Measurements from ENCODE around the gene JARID2. TPM values are rescaled to one million over a fixed set of nuclear protein-coding genes. Genes with fewer than 3 reads are reported as not detected.

JARID2 gene
- total RNA-seq, 2 experiments from 2014 or later, result 27.5 to 27.6 TPM

DNA sequence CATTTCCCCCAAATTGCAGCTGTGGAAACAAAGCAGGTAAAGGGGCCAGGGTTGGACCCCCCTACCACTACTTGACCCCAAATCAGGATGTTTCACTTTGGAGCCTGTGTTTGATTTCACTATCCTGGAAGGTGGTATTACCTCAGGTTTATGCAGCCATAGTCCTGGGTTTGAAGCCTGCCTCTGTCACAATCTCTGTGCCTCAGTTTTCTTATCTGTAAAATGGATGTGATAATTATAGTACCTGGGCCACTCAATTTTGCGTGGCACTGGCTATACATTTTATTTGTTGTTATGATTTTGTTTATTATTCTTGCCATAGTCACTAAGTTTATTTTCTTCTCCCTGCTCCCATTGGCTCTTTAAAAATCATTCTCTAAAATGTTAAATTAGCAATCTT is 26.7 kb downstream of the JARID2 start:
- Mint-ChIP-seq H3K27ac (no peak overlapping the region), H3K4me1 (peaks cover 63% of the 10 kb centered on the region), H3K9me3 (no peaks in the 10 kb centered on the region), H3K4me3 (no peak overlapping the region), H3K27me3 (no peaks in the 10 kb centered on the region), H3K36me3 (ENCODE audit: low read depth) (peaks cover 28% of the 10 kb centered on the region)
- no peak for DNase-seq
- CTCF ChIA-PET, result no interaction called here
- POLR2A ChIA-PET, result no interaction called here

- ChIA-PET CTCF (interaction anchor here (1.0 to 1.8 kb wide), 3 partner anchors 10 to 14 kb away, joined by 3 to 4 read pairs (median 4); no protein-coding TSS in a partner anchor), POLR2A (no interaction called here)
Observed at GRCh38 chr6:15274692-15275387, 29.0 kb downstream of the JARID2 start.

DNA sequence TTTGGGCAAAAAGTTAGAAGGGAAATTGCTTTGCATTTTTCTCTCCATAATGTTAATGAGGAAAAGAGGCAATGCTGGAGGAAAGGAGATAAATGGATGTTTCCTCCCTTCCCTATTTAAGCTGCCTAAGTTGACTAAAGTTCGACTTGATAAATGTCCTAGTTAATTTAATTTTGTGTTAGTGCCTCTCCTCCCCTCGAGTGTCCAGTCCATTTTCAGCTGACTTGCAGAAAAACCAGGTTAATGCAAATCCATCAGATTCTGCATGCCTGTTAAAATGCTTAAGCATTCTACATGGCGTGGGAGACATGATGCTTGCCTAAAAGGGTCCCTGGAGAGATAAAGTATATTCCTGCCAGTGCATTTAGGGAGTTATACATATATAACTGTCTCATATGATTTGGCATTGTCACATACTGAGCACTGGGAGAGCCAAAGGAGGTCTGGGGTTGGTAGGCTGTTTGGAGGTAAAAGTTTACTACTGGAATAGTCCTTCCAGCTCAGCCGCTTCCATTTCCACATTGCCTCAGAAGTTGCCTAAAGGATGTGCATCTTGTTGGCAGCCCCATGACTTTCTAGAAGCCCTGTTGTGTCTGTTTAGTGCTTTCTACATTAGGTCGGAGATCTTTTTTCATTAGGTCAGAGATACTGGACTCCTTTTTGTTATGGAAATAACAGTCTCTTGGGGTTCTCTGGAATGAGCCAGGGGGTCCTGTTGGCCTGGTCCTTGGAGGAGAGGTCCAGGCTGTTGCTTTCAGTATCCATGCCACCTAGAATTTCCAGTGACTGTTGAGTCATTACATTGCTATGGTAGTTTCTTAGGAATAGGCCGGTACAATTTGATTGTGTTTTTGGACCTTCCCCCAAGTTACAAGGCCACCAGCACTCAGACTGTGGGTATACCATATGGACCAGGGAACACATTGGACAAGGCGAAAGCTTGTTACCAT is 30.4 kb downstream of the JARID2 start:
- DNase-seq, result no peak
- H3K27ac Mint-ChIP-seq, result no peak overlapping the region
- peaks cover 67% of the 10 kb centered on the region for H3K4me1 Mint-ChIP-seq
- no peaks in the 10 kb centered on the region for H3K27me3 Mint-ChIP-seq
- no peaks in the 10 kb centered on the region for H3K9me3 Mint-ChIP-seq
- H3K4me3 Mint-ChIP-seq, result no peak overlapping the region
- ChIA-PET POLR2A (no interaction called here), CTCF (interaction anchor here (1.8 to 2.0 kb wide), 2 partner anchors 12 to 14 kb away, joined by 4 read pairs; no protein-coding TSS in a partner anchor)
- peaks cover 19% of the 10 kb centered on the region for H3K36me3 Mint-ChIP-seq (ENCODE audit: low read depth)

More at GRCh38 chr6:15274692-15275387, 29.0 kb downstream of the JARID2 start:
- no peak overlapping the region for H3K4me3 Mint-ChIP-seq
- DNase-seq, result no peak
- H3K27me3 Mint-ChIP-seq, result no peaks in the 10 kb centered on the region
- no peak overlapping the region for H3K27ac Mint-ChIP-seq
- H3K9me3 Mint-ChIP-seq, result no peaks in the 10 kb centered on the region
- peaks cover 61% of the 10 kb centered on the region for H3K4me1 Mint-ChIP-seq
- peaks cover 24% of the 10 kb centered on the region for H3K36me3 Mint-ChIP-seq (ENCODE audit: low read depth)

- no peaks in the 10 kb centered on the region for H3K27me3 Mint-ChIP-seq
- peaks cover 75% of the 10 kb centered on the region for H3K4me1 Mint-ChIP-seq
- DNase-seq, result no peak
- POLR2A ChIA-PET, result no interaction called here
- no peaks in the 10 kb centered on the region for H3K9me3 Mint-ChIP-seq
- CTCF ChIA-PET, result interaction anchor here (0.8 to 1.2 kb wide), 3 partner anchors 9 to 49 kb away, joined by 3 to 4 read pairs (median 3); no protein-coding TSS in a partner anchor
- peaks cover 16% of the 10 kb centered on the region for H3K36me3 Mint-ChIP-seq (ENCODE audit: low read depth)
- no peak overlapping the region for H3K27ac Mint-ChIP-seq
- H3K4me3 Mint-ChIP-seq, result no peak overlapping the region
Observed at GRCh38 chr6:15279047-15279661, 33.3 kb downstream of the JARID2 start.

DNA sequence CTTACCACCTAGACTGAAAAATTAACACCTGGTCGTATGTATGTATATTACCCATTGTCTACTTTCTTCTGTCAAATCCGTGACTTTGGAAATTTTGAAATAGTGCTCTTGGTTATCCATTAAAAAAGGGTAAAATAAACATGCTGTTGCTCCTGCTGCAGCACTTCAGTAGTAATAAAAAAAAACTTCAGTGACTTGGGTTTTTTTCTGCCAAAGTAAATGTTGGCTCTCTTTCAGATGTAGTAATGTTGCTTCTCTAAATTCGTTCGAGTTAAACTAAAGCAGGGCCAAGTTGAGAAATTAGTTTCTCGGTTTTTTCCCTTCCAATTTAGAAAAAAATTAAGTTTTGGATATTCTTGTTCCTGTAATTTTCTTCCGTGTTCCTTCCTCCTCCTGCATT is 34.2 kb downstream of the JARID2 start:
- Mint-ChIP-seq H3K9me3 (no peaks in the 10 kb centered on the region), H3K4me1 (peaks cover 69% of the 10 kb centered on the region), H3K36me3 (ENCODE audit: low read depth) (peaks cover 8% of the 10 kb centered on the region), H3K27me3 (no peaks in the 10 kb centered on the region), H3K4me3 (no peak overlapping the region), H3K27ac (no peak overlapping the region)
- ChIA-PET CTCF (interaction anchor here (0.6 kb wide), 1 partner anchor 20 kb away, joined by 3 read pairs; no protein-coding TSS in a partner anchor), POLR2A (no interaction called here)
- DNase-seq, result no peak

DNA sequence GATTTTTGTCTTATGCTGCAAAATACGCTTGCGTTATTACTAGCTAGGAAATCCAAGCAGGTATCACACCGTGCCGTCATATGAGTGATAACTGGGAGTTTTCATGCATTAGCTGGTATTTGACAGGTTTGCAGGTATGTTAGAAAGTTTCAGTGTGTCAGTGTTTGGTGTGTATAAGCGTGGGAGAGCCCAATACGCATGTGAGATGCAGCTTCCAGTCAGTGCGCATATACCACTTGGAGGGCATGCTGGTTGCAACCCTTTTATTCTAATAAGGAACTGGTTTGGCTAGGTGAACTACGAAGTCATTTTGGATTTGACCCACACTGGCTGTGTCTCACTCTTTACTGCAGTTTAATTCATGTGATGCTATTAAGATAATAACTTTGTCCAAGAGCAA is 35.1 kb downstream of the JARID2 start:
- CTCF ChIA-PET, result no interaction called here
- DNase-seq, result no peak
- H3K27me3 Mint-ChIP-seq, result no peaks in the 10 kb centered on the region
- H3K4me1 Mint-ChIP-seq, result peaks cover 69% of the 10 kb centered on the region
- POLR2A ChIA-PET, result no interaction called here
- peaks cover 4% of the 10 kb centered on the region for H3K36me3 Mint-ChIP-seq (ENCODE audit: low read depth)
- H3K9me3 Mint-ChIP-seq, result no peaks in the 10 kb centered on the region
- H3K4me3 Mint-ChIP-seq, result no peak overlapping the region
- no peak overlapping the region for H3K27ac Mint-ChIP-seq

GRCh38 chr6:15282334-15282733 is 36.5 kb downstream of the JARID2 start:
- Mint-ChIP-seq H3K36me3 (ENCODE audit: low read depth) (peaks cover 4% of the 10 kb centered on the region), H3K27me3 (no peaks in the 10 kb centered on the region), H3K9me3 (no peaks in the 10 kb centered on the region), H3K27ac (peak overlapping the region; percentile 58), H3K4me3 (no peak overlapping the region), H3K4me1 (peaks cover 62% of the 10 kb centered on the region)
- CTCF ChIA-PET, result interaction anchor here (1.3 kb wide), 1 partner anchor 12 kb away, joined by 3 read pairs; no protein-coding TSS in a partner anchor
- DNase-seq, result no peak
- POLR2A ChIA-PET, result no interaction called here

- Mint-ChIP-seq H3K4me1 (peaks cover 67% of the 10 kb centered on the region), H3K36me3 (ENCODE audit: low read depth) (peaks cover 2% of the 10 kb centered on the region), H3K27ac (no peak overlapping the region), H3K27me3 (no peaks in the 10 kb centered on the region), H3K9me3 (no peaks in the 10 kb centered on the region), H3K4me3 (no peak overlapping the region)
- ChIA-PET POLR2A (no interaction called here), CTCF (interaction anchor here (0.6 to 0.7 kb wide), 3 partner anchors 32 to 544 kb away, joined by 3 to 5 read pairs (median 4); no protein-coding TSS in a partner anchor)
- no peak for DNase-seq
Observed at GRCh38 chr6:15283986-15284361, 38.1 kb downstream of the JARID2 start.

DNA sequence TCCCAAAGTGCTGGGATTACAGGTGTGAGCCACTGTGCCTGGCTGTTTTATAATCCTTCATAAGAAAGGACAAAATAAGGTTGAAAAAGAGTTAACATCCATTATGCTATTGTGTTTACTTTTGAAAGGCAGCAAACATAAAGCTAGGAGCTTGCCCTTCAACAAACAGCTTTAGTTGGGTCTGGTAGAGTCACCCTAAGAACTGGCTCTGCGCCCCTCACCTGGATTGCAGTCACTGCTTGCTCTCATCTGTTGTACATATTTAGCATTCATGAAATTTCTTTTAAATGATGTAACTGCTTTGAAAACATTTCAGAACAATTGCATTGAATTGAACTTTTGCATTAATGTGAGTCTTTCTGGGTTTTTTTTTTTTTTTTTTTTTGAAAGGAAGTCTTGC is 38.9 kb downstream of the JARID2 start:
- no peaks in the 10 kb centered on the region for H3K9me3 Mint-ChIP-seq
- no peak for DNase-seq
- H3K27me3 Mint-ChIP-seq, result no peaks in the 10 kb centered on the region
- peaks cover 63% of the 10 kb centered on the region for H3K4me1 Mint-ChIP-seq
- POLR2A ChIA-PET, result no interaction called here
- no peak overlapping the region for H3K4me3 Mint-ChIP-seq
- peaks cover 2% of the 10 kb centered on the region for H3K36me3 Mint-ChIP-seq (ENCODE audit: low read depth)
- no peak overlapping the region for H3K27ac Mint-ChIP-seq
- CTCF ChIA-PET, result interaction anchor here (0.5 to 0.7 kb wide), 3 partner anchors 14 to 463 kb away, joined by 3 to 4 read pairs (median 4); no protein-coding TSS in a partner anchor

DNA sequence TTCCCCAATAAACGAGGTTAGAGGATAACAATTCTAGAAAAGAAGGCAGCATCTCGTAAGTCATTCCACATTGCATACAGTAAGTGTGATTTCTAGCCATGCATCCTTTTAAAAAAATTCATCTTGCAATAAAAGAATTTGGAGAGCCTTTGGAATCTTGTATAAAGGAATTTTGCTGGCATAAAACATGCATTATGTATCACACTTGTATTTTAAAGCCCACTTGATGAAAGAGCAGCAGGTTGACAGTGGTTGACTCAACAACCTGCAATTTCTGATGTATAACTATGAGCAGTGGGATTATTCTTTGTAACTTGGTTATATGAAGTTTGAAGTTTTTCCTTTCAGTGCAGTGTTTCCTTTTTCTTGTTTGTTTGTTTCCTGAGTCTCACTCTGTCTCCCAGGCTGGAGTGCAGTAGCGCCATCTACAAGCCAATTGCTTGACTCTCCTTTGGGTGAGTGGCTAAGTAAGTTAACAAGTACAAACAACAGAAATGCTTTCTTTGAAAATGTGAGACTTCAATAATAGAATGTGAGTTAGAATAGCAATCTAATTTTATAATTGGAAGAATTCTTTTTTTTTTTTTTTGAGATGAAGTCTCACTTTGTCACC is 39.9 kb downstream of the JARID2 start:
- POLR2A ChIA-PET, result no interaction called here
- H3K27ac Mint-ChIP-seq, result no peak overlapping the region

DNA sequence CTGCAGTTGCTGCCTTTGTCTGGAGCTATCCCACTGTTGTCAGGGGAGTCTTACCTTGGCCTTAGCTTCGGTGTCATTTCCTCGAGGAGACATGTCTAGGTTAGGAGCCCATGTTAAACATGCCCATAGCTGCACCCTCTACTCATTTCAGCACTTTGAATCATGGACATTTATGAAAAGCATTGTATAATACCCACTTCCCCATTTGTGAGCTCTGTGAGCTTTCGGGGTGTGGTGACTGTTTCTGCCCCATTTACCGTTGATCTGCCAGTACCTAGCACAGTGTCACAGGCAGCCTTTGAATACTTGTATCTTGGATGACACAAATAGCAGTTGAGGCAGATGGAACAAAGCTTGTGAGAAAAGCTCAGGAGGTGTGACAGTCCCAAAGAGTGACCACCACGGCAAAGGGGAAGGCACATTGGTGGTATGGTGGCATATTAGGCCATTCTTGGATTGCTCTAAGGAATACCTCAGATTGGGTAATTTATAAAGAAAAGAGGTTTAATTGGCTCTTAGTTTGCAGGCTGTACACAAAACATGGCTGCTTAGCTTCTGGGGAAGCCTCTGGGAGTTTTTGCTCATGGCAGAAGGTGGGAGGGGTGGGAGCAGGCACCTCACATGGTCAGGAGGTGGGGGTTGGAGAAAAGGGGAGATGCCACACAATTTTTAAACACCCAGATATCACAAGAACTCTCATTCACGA is 42.0 kb downstream of the JARID2 start:
- DNase-seq, result no peak
- no peaks in the 10 kb centered on the region for H3K27me3 Mint-ChIP-seq
- H3K36me3 Mint-ChIP-seq (ENCODE audit: low read depth), result peaks cover 10% of the 10 kb centered on the region
- ChIA-PET POLR2A (no interaction called here), CTCF (interaction anchor here (1.0 to 1.5 kb wide), 3 partner anchors 9 to 170 kb away, joined by 3 to 4 read pairs (median 4); no protein-coding TSS in a partner anchor)
- H3K4me1 Mint-ChIP-seq, result peaks cover 58% of the 10 kb centered on the region
- H3K9me3 Mint-ChIP-seq, result peaks cover 1% of the 10 kb centered on the region
- no peak overlapping the region for H3K27ac Mint-ChIP-seq
- no peak overlapping the region for H3K4me3 Mint-ChIP-seq

More for the DNA sequence above, 39.9 kb downstream of the JARID2 start:
- CTCF ChIA-PET, result no interaction called here
- no peak overlapping the region for H3K4me3 Mint-ChIP-seq
- no peaks in the 10 kb centered on the region for H3K9me3 Mint-ChIP-seq
- peaks cover 6% of the 10 kb centered on the region for H3K36me3 Mint-ChIP-seq (ENCODE audit: low read depth)
- H3K27me3 Mint-ChIP-seq, result no peaks in the 10 kb centered on the region
- H3K4me1 Mint-ChIP-seq, result peaks cover 63% of the 10 kb centered on the region
- no peak for DNase-seq

DNA sequence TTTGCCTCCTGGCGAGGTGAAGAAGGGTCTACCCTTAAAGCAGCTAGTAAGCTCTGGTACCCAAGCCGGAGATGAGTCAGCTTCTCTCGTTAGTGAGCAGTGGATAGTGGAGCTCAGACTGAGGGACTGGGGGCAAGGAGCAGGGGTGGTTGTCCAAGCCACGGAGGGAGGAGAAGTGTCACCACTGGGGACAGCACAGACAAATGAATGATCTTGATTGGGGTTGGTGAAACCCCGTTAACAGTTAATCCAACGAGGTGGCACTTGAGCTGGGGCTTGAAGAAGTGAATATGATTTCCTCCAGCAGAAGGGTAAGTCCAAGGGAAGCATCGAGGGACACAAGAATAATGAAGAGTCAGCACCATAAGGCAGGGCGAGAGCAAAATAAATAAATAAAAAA is 43.0 kb downstream of the JARID2 start:
- no peak overlapping the region for H3K27ac Mint-ChIP-seq
- no peak overlapping the region for H3K4me3 Mint-ChIP-seq
- H3K4me1 Mint-ChIP-seq, result peaks cover 68% of the 10 kb centered on the region
- H3K9me3 Mint-ChIP-seq, result peaks cover 5% of the 10 kb centered on the region
- POLR2A ChIA-PET, result no interaction called here
- CTCF ChIA-PET, result interaction anchor here (1.1 to 1.5 kb wide), 2 partner anchors 10 to 12 kb away, joined by 4 read pairs; no protein-coding TSS in a partner anchor
- no peaks in the 10 kb centered on the region for H3K27me3 Mint-ChIP-seq
- peaks cover 17% of the 10 kb centered on the region for H3K36me3 Mint-ChIP-seq (ENCODE audit: low read depth)
- no peak for DNase-seq

All from activated CD4-positive, alpha-beta T cell treated with anti-CD3 and anti-CD28 coated beads, Interleukin-2, amount 10 ng/mL, durations not matched to agents 7 days and 5 days (primary cell).